ENCODE measurements around the gene BTBD16. TPM values are rescaled to one million over a fixed set of nuclear protein-coding genes. Genes with fewer than 3 reads are reported as not detected.

Gene BTBD16
- total and polyA plus RNA-seq, 4 experiments from 2014 or later: 0.09 TPM; not detected in 3

GRCh38 chr10:122375679-122376160, 104.6 kb downstream of the BTBD16 start:
- H3K4me3 Mint-ChIP-seq: peak overlapping the region; percentile 86 to 97 (median 94)
- Histone ChIP-seq H3K36me3 (ENCODE audit: insufficient read depth, low read length) (no peaks in the 10 kb centered on the region), H3K4me3 (ENCODE audit: low read length in 2 of 2) (peak overlapping the region; percentile 64 to 89), H3K27me3 (ENCODE audit: insufficient read depth, low read length) (peaks cover 4% of the 10 kb centered on the region), H3K27ac (ENCODE audit: low read depth, low read length) (peak overlapping the region; percentile 94), H3K4me1 (ENCODE audit: insufficient read depth, low read length) (peaks cover 43% of the 10 kb centered on the region), H3K9me3 (ENCODE audit: control insufficient read depth in 1 of 2, low read length in 2 of 2) (no peaks in the 10 kb centered on the region)
- peaks cover 16 to 23% of the 10 kb centered on the region in 2 donors for H3K36me3 Mint-ChIP-seq
- DNase-seq: no peak
- peak overlapping the region; percentile 87 to 98 (median 96) for H3K27ac Mint-ChIP-seq
- intact Hi-C loops (cut with micrococcal nuclease): loop anchor here (1.0 to 10.0 kb wide), 5 partner anchors 32 to 633 kb away; partner anchors contain the start of genes ATE1, C10orf88 and IKZF5
- ChIA-PET POLR2A (ENCODE audit: partially characterized antibody) (interaction anchor here (1.1 to 3.5 kb wide), 6 partner anchors 11 to 44 kb away, joined by 4 to 45 read pairs (median 13); no protein-coding TSS in a partner anchor), CTCF (ENCODE audit: partially characterized antibody) (interaction anchor here (2.7 to 3.2 kb wide), 2 partner anchors 32 to 59 kb away, joined by 19 to 31 read pairs; no protein-coding TSS in a partner anchor)
- no peaks in the 10 kb centered on the region for H3K9me3 Mint-ChIP-seq
- peaks cover 34 to 64% (median 48%) of the 10 kb centered on the region in 4 donors for H3K4me1 Mint-ChIP-seq
- peaks cover 4 to 6% of the 10 kb centered on the region in 2 donors for H3K27me3 Mint-ChIP-seq

- Histone ChIP-seq H3K4me3 (ENCODE audit: low read length in 2 of 2) (no peak overlapping the region), H3K9me3 (ENCODE audit: control insufficient read depth in 1 of 2, low read length in 2 of 2) (no peaks in the 10 kb centered on the region), H3K27me3 (ENCODE audit: insufficient read depth, low read length) (peaks cover 4% of the 10 kb centered on the region), H3K27ac (ENCODE audit: low read depth, low read length) (no peak overlapping the region), H3K36me3 (ENCODE audit: insufficient read depth, low read length) (no peaks in the 10 kb centered on the region), H3K4me1 (ENCODE audit: insufficient read depth, low read length) (peaks cover 49% of the 10 kb centered on the region)
- H3K9me3 Mint-ChIP-seq: no peaks in the 10 kb centered on the region
- DNase-seq: no peak
- intact Hi-C loops (cut with micrococcal nuclease): loop anchor here (10.0 kb wide), 1 partner anchor 578 kb away; the partner anchor contains the start of gene C10orf88
- peak overlapping the region; percentile 33 to 97 (median 74) for H3K4me3 Mint-ChIP-seq
- peaks cover 39 to 71% (median 54%) of the 10 kb centered on the region in 4 donors for H3K4me1 Mint-ChIP-seq
- peaks cover 22 to 25% of the 10 kb centered on the region in 2 donors for H3K36me3 Mint-ChIP-seq
- H3K27me3 Mint-ChIP-seq: peaks cover 0 to under 1% of the 10 kb centered on the region in 2 donors
- ChIA-PET CTCF (ENCODE audit: partially characterized antibody) (interaction anchor here (3.2 kb wide), 1 partner anchor 58 kb away, joined by 31 read pairs; no protein-coding TSS in a partner anchor), POLR2A (ENCODE audit: partially characterized antibody) (interaction anchor here (2.5 to 3.5 kb wide), 4 partner anchors 11 to 43 kb away, joined by 12 to 45 read pairs (median 28); no protein-coding TSS in a partner anchor)
- H3K27ac Mint-ChIP-seq: peak overlapping the region in 4 of 7 donors; percentile 1 to 54 (median 40)
Observed at GRCh38 chr10:122376364-122376961, 105.4 kb downstream of the BTBD16 start.

- no peaks in the 10 kb centered on the region for H3K27me3 ChIP-seq (ENCODE audit: insufficient read depth, low read length)
- H3K27ac Mint-ChIP-seq: peak overlapping the region in 5 of 7 donors; percentile 14 to 68 (median 42)
- no peaks in the 10 kb centered on the region for H3K36me3 ChIP-seq (ENCODE audit: insufficient read depth, low read length)
- POLR2A ChIA-PET (ENCODE audit: partially characterized antibody): no interaction called here
- CTCF ChIA-PET (ENCODE audit: partially characterized antibody): interaction anchor here (0.7 to 1.9 kb wide), 2 partner anchors 9 to 56 kb away, joined by 4 to 5 read pairs; no protein-coding TSS in a partner anchor
- peak overlapping the region in 7 of 8 donors; percentile 28 to 67 (median 57) for H3K4me3 Mint-ChIP-seq
- no peak overlapping the region for H3K27ac ChIP-seq (ENCODE audit: low read depth, low read length)
- H3K36me3 Mint-ChIP-seq: peaks cover 23 to 30% of the 10 kb centered on the region in 2 donors
- no peaks in the 10 kb centered on the region for H3K9me3 ChIP-seq (ENCODE audit: control insufficient read depth in 1 of 2, low read length in 2 of 2)
- H3K4me1 Mint-ChIP-seq: peaks cover 44 to 76% (median 59%) of the 10 kb centered on the region in 4 donors
- DNase-seq: peak in 1 of 5 donors; percentile 3
- H3K4me1 ChIP-seq (ENCODE audit: insufficient read depth, low read length): peaks cover 52% of the 10 kb centered on the region
- no peaks in the 10 kb centered on the region for H3K27me3 Mint-ChIP-seq
- intact Hi-C loops (cut with micrococcal nuclease): loop anchor here (2.0 to 10.0 kb wide), 2 partner anchors 14 to 576 kb away; partner anchors contain the start of gene C10orf88
- no peak overlapping the region for H3K4me3 ChIP-seq (ENCODE audit: low read length in 2 of 2)
- H3K9me3 Mint-ChIP-seq: no peaks in the 10 kb centered on the region
Observed at GRCh38 chr10:122379041-122379440, 107.9 kb downstream of the BTBD16 start.

GRCh38 chr10:122379537-122379936, 108.4 kb downstream of the BTBD16 start:
- peaks cover 23 to 27% of the 10 kb centered on the region in 2 donors for H3K36me3 Mint-ChIP-seq
- H3K27ac Mint-ChIP-seq: peak overlapping the region in 4 of 7 donors; percentile 42 to 68 (median 52)
- Histone ChIP-seq H3K4me1 (ENCODE audit: insufficient read depth, low read length) (peaks cover 50% of the 10 kb centered on the region), H3K9me3 (ENCODE audit: control insufficient read depth in 1 of 2, low read length in 2 of 2) (no peaks in the 10 kb centered on the region), H3K27ac (ENCODE audit: low read depth, low read length) (no peak overlapping the region), H3K27me3 (ENCODE audit: insufficient read depth, low read length) (no peaks in the 10 kb centered on the region), H3K4me3 (ENCODE audit: low read length in 2 of 2) (no peak overlapping the region), H3K36me3 (ENCODE audit: insufficient read depth, low read length) (no peaks in the 10 kb centered on the region)
- H3K4me1 Mint-ChIP-seq: peaks cover 42 to 74% (median 58%) of the 10 kb centered on the region in 4 donors
- intact Hi-C loops (cut with micrococcal nuclease): loop anchor here (2.0 to 10.0 kb wide), 2 partner anchors 13 to 575 kb away; partner anchors contain the start of gene C10orf88
- peak overlapping the region in 7 of 8 donors; percentile 28 to 67 (median 54) for H3K4me3 Mint-ChIP-seq
- no peaks in the 10 kb centered on the region for H3K27me3 Mint-ChIP-seq
- ChIA-PET CTCF (ENCODE audit: partially characterized antibody) (no interaction called here), POLR2A (ENCODE audit: partially characterized antibody) (no interaction called here)
- H3K9me3 Mint-ChIP-seq: no peaks in the 10 kb centered on the region
- no peak for DNase-seq

GRCh38 chr10:122380703-122381102, 109.6 kb downstream of the BTBD16 start:
- no peaks in the 10 kb centered on the region for H3K9me3 ChIP-seq (ENCODE audit: control insufficient read depth in 1 of 2, low read length in 2 of 2)
- Mint-ChIP-seq H3K27me3 (no peaks in the 10 kb centered on the region), H3K36me3 (peaks cover 21 to 27% of the 10 kb centered on the region in 2 donors), H3K4me3 (peak overlapping the region in 3 of 8 donors; percentile 29 to 53 (median 51)), H3K4me1 (peaks cover 45 to 72% (median 59%) of the 10 kb centered on the region in 4 donors), H3K9me3 (no peaks in the 10 kb centered on the region), H3K27ac (peak overlapping the region in 2 of 7 donors; percentile 2 to 74)
- intact Hi-C loops (cut with micrococcal nuclease): no loop called here
- DNase-seq: no peak
- H3K27me3 ChIP-seq (ENCODE audit: insufficient read depth, low read length): no peaks in the 10 kb centered on the region
- H3K36me3 ChIP-seq (ENCODE audit: insufficient read depth, low read length): no peaks in the 10 kb centered on the region
- POLR2A ChIA-PET (ENCODE audit: partially characterized antibody): no interaction called here
- no peak overlapping the region for H3K4me3 ChIP-seq (ENCODE audit: low read length in 2 of 2)
- H3K27ac ChIP-seq (ENCODE audit: low read depth, low read length): no peak overlapping the region
- CTCF ChIA-PET (ENCODE audit: partially characterized antibody): no interaction called here
- peaks cover 48% of the 10 kb centered on the region for H3K4me1 ChIP-seq (ENCODE audit: insufficient read depth, low read length)

GRCh38 chr10:122381680-122382079, 110.6 kb downstream of the BTBD16 start:
- POLR2A ChIA-PET (ENCODE audit: partially characterized antibody): interaction anchor here (1.2 kb wide), 1 partner anchor 16 kb away, joined by 3 read pairs; no protein-coding TSS in a partner anchor
- no peak for DNase-seq
- H3K36me3 Mint-ChIP-seq: peaks cover 21 to 27% of the 10 kb centered on the region in 2 donors
- intact Hi-C loops (cut with micrococcal nuclease): no loop called here
- H3K27me3 ChIP-seq (ENCODE audit: insufficient read depth, low read length): no peaks in the 10 kb centered on the region
- H3K4me3 Mint-ChIP-seq: peak overlapping the region in 2 of 8 donors; percentile 47 to 49
- peak overlapping the region in 1 of 7 donors; percentile 44 for H3K27ac Mint-ChIP-seq
- H3K4me3 ChIP-seq (ENCODE audit: low read length in 2 of 2): no peak overlapping the region
- no peaks in the 10 kb centered on the region for H3K9me3 ChIP-seq (ENCODE audit: control insufficient read depth in 1 of 2, low read length in 2 of 2)
- peaks cover 46 to 74% (median 61%) of the 10 kb centered on the region in 4 donors for H3K4me1 Mint-ChIP-seq
- CTCF ChIA-PET (ENCODE audit: partially characterized antibody): interaction anchor here (0.5 kb wide), 1 partner anchor 33 kb away, joined by 4 read pairs; no protein-coding TSS in a partner anchor
- no peaks in the 10 kb centered on the region for H3K27me3 Mint-ChIP-seq
- no peaks in the 10 kb centered on the region for H3K9me3 Mint-ChIP-seq
- no peaks in the 10 kb centered on the region for H3K36me3 ChIP-seq (ENCODE audit: insufficient read depth, low read length)
- no peak overlapping the region for H3K27ac ChIP-seq (ENCODE audit: low read depth, low read length)
- peaks cover 46% of the 10 kb centered on the region for H3K4me1 ChIP-seq (ENCODE audit: insufficient read depth, low read length)
